Uterus (tissue), 4 donors: ENCODE measurements around the gene KDM1A. TPM values are rescaled to one million over a fixed set of nuclear protein-coding genes. Genes with fewer than 3 reads are reported as not detected.
A peak's percentile ranks its signal among the peaks of the same experiment; 100 is the strongest.

ENCODE experiments used
- DNase-seq, 2 donors: peaks; one replicate each; pipeline ENCODE4 v3.0.0-alpha.2; 2019 to 2020
- H3K27ac ChIP-seq, 2 donors: fragments of 200-600 bp; sonication (generic); 1 replicate in 1 of 2; 2 replicates in 1 of 2; pipeline ENCODE4 v1.5.1; 2016 to 2018
- H3K27me3 ChIP-seq, 2 donors: fragments of 200-600 bp; sonication (generic); one replicate each; pipeline ENCODE4 v1.5.1; 2018 to 2019; ENCODE audit warnings: control low read depth in 1 of 2
- H3K36me3 ChIP-seq, 2 donors: fragments of 200-600 bp; sonication (generic); one replicate each; pipeline ENCODE4 v1.5.1; 2019; ENCODE audit warnings: control low read depth in 1 of 2
- H3K4me1 ChIP-seq, 2 donors: fragments of 200-600 bp; sonication (generic); one replicate each; pipeline ENCODE4 v1.5.1; 2018 to 2019; ENCODE audit warnings: control low read depth in 1 of 2
- H3K4me3 ChIP-seq, 2 donors: fragments of 200-600 bp; sonication (generic); 1 replicate in 1 of 2; 2 replicates in 1 of 2; pipeline ENCODE4 v1.5.1; 2018 to 2019; ENCODE audit warnings: mild to moderate bottlenecking in 1 of 2
- H3K9me3 ChIP-seq, 2 donors: fragments of 200-600 bp; sonication (generic); one replicate each; pipeline ENCODE4 v1.5.1; 2019; ENCODE audit warnings: control low read depth in 1 of 2
- CTCF ChIP-seq, 4 experiments: fragments of 200-600 bp in 2 of 4; fragments of 450-650 bp in 2 of 4; sonication (generic) in 2 of 4; IDR thresholded peaks; one replicate each; pipeline ENCODE4 v1.5.1; 2016 to 2019; ENCODE audit warnings: antibody characterized with exemption in 4 of 4, mild to moderate bottlenecking in 2 of 4, moderate library complexity in 1 of 4
- POLR2A ChIP-seq, 2 donors: fragments of 450-650 bp; IDR thresholded peaks; one replicate each; pipeline ENCODE4 v1.6.1; 2016; ENCODE audit warnings: antibody characterized with exemption in 2 of 2, mild to moderate bottlenecking in 1 of 2, moderate library complexity in 1 of 2
- intact Hi-C: fragments of 100-400 bp; cut with DNase I; formaldehyde crosslinking; loops from one replicate; pipeline ENCODE4 v1.15.1; 2023; ENCODE audit warnings: low total_unique reads
- total RNA-seq, 4 donors: library from RNA; depleted of rRNA in 3 of 4; stranded (reverse); fragments of >200 nt in 3 of 4; gene quantifications; one replicate each; pipeline versions ENCODE4 v1.1.0 to v1.2.4, GENCODE V29; 2014 to 2023
- donor health status: DM: yes; HTN: yes; CAD: no.

The KDM1A gene
- total RNA-seq, 4 donors from 2014 or later = 31.5 to 137 (median 57.3) TPM

- no peaks in the 10 kb centered on the region for H3K9me3 ChIP-seq
- peak overlapping the region; percentile 36 to 39 for H3K27ac ChIP-seq
- H3K36me3 ChIP-seq = no peaks in the 10 kb centered on the region
- intact Hi-C loops = no loop called here
- TF ChIP-seq POLR2A (IDR thresholded peaks at IDR 0.05) = no peak
- DNase-seq = peak; percentile 42 to 51
- no peaks in the 10 kb centered on the region for H3K27me3 ChIP-seq
- H3K4me3 ChIP-seq = no peak overlapping the region
- H3K4me1 ChIP-seq = no peaks in the 10 kb centered on the region
These were observed 102.9 kb downstream of the KDM1A start for GRCh38 chr1:23122023-23122748.

- H3K4me1 ChIP-seq = no peaks in the 10 kb centered on the region
- no peak for DNase-seq
- no peak for TF ChIP-seq POLR2A (IDR thresholded peaks at IDR 0.05)
- no peak for TF ChIP-seq CTCF (IDR thresholded peaks at IDR 0.05)
- H3K27ac ChIP-seq = peak overlapping the region; percentile 36 to 39
- no peaks in the 10 kb centered on the region for H3K9me3 ChIP-seq
- H3K27me3 ChIP-seq = no peaks in the 10 kb centered on the region
- intact Hi-C loops = no loop called here
- no peaks in the 10 kb centered on the region for H3K36me3 ChIP-seq
- no peak overlapping the region for H3K4me3 ChIP-seq
These were observed 103.5 kb downstream of the KDM1A start for GRCh38 chr1:23122796-23123195.

GRCh38 chr1:23123528-23123927 lies 104.3 kb downstream of the KDM1A start:
- Histone ChIP-seq H3K27ac (peak overlapping the region in 1 of 2 donors; percentile 36), H3K9me3 (no peaks in the 10 kb centered on the region), H3K36me3 (no peaks in the 10 kb centered on the region), H3K27me3 (no peaks in the 10 kb centered on the region), H3K4me3 (no peak overlapping the region), H3K4me1 (no peaks in the 10 kb centered on the region)
- intact Hi-C loops = no loop called here
- no peak for DNase-seq
- TF ChIP-seq POLR2A (IDR thresholded peaks at IDR 0.05) (no peak), CTCF (IDR thresholded peaks at IDR 0.05) (no peak)

- H3K4me3 ChIP-seq = no peak overlapping the region
- no peak overlapping the region for H3K27ac ChIP-seq
- no peaks in the 10 kb centered on the region for H3K27me3 ChIP-seq
- no peaks in the 10 kb centered on the region for H3K9me3 ChIP-seq
- no peaks in the 10 kb centered on the region for H3K36me3 ChIP-seq
- DNase-seq = no peak
- intact Hi-C loops = no loop called here
- TF ChIP-seq POLR2A (IDR thresholded peaks at IDR 0.05) = no peak
- TF ChIP-seq CTCF (IDR thresholded peaks at IDR 0.05) = no peak
- no peaks in the 10 kb centered on the region for H3K4me1 ChIP-seq
These were observed 105.2 kb downstream of the KDM1A start for GRCh38 chr1:23124259-23125026.

GRCh38 chr1:23125489-23125888 lies 106.2 kb downstream of the KDM1A start:
- Histone ChIP-seq H3K27me3 (no peaks in the 10 kb centered on the region), H3K27ac (no peak overlapping the region), H3K4me1 (no peaks in the 10 kb centered on the region), H3K9me3 (no peaks in the 10 kb centered on the region), H3K4me3 (no peak overlapping the region), H3K36me3 (no peaks in the 10 kb centered on the region)
- TF ChIP-seq CTCF (IDR thresholded peaks at IDR 0.05) (no peak), POLR2A (IDR thresholded peaks at IDR 0.05) (no peak)
- intact Hi-C loops = no loop called here
- DNase-seq = no peak
